SHP77 treated with DMSO at 0.1 percent for 48 hours (cell line): ENCODE data around the gene CLEC4E.
"Not testable (repeated sequence)": the region's sequence is repeated elsewhere in the genome, so short reads cannot be mapped to it uniquely, and the experiment has no call there.

ENCODE experiments used
- DNase-seq: peaks from one replicate; lab custom pipeline; 2025; lab: John Stamatoyannopoulos, UW

The CLEC4E gene

GRCh38 chr12:8537820-8538219 is 2.9 kb downstream of the CLEC4E start:
- DNase-seq = not testable (repeated sequence)

- no peak for DNase-seq
Measured at GRCh38 chr12:8532045-8532444, 8.7 kb downstream of the CLEC4E start.

GRCh38 chr12:8527250-8528130 is 13.2 kb downstream of the CLEC4E start:
- DNase-seq = no peak

- no peak for DNase-seq
Measured at GRCh38 chr12:8519171-8519570, 21.5 kb downstream of the CLEC4E start.

- DNase-seq = no peak
Measured at GRCh38 chr12:8517971-8518370, 22.7 kb downstream of the CLEC4E start.

- DNase-seq = no peak
Measured at GRCh38 chr12:8513256-8513655, 27.4 kb downstream of the CLEC4E start, which contains the start of gene CLEC4D. CLEC4D (plus strand) TSS chr12:8513503; CDS start chr12:8513733, 230 bp downstream.

- no peak for DNase-seq
Measured at GRCh38 chr12:8508910-8509841, 31.5 kb downstream of the CLEC4E start.

GRCh38 chr12:8508223-8508622 is 32.5 kb downstream of the CLEC4E start:
- no peak for DNase-seq

- no peak for DNase-seq
Measured at GRCh38 chr12:8507596-8507995, 33.1 kb downstream of the CLEC4E start.

- DNase-seq = no peak
Measured at GRCh38 chr12:8504351-8504750, 36.4 kb downstream of the CLEC4E start.

- no peak for DNase-seq
Measured at GRCh38 chr12:8501720-8502119, 39.0 kb downstream of the CLEC4E start.

GRCh38 chr12:8499616-8500015 is 41.1 kb downstream of the CLEC4E start:
- DNase-seq = no peak

GRCh38 chr12:8496074-8496473 is 44.6 kb downstream of the CLEC4E start:
- not testable (repeated sequence) for DNase-seq

- not testable (repeated sequence) for DNase-seq
Measured at GRCh38 chr12:8495671-8496070, 45.0 kb downstream of the CLEC4E start.

- no peak for DNase-seq
Measured at GRCh38 chr12:8493084-8493483, 47.6 kb downstream of the CLEC4E start.

GRCh38 chr12:8491646-8492530 is 48.8 kb downstream of the CLEC4E start:
- DNase-seq = no peak
